ENCODE measurements around the gene SGK2. TPM values are rescaled to one million over a fixed set of nuclear protein-coding genes. Genes with fewer than 3 reads are reported as not detected.

Gene SGK2
- total RNA-seq, 1 experiment from 2014 or later: 0.90 TPM

- no peak for DNase-seq (ENCODE audit: low read depth, low spot score)
- H3K9me3 ChIP-seq (ENCODE audit: control insufficient read depth, insufficient read depth, low read depth, low read length): no peaks in the 10 kb centered on the region
- H3K4me3 ChIP-seq (ENCODE audit: low read depth in 2 of 2, low read length in 2 of 2): no peak overlapping the region
- CTCF ChIA-PET: no interaction called here
- BruUV-seq (replicated peaks): no TSS peak
- no peak overlapping the region for H3K27ac ChIP-seq (ENCODE audit: low read length)
- H3K27me3 ChIP-seq (ENCODE audit: control insufficient read depth, insufficient read depth, low read length): no peaks in the 10 kb centered on the region
- H3K4me1 ChIP-seq (ENCODE audit: control insufficient read depth, insufficient read depth, low read length): no peaks in the 10 kb centered on the region
- POLR2A ChIA-PET: no interaction called here
- intact Hi-C loops (cut with micrococcal nuclease; ENCODE audit: unreplicated experiment) (no loop called here), in situ Hi-C loops (cut with HindIII; ENCODE audit: low pct_unique_long_range_greater_than_20kb, low sequenced_read_pairs) (no loop called here)
- no peak for ATAC-seq
- TF ChIP-seq SIN3A (IDR thresholded peaks at IDR 0.05; ENCODE audit: borderline replicate concordance, insufficient read depth, low read depth, low read length): no peak
- TF ChIP-seq CTCF (IDR thresholded peaks at IDR 0.05): no peak
- no peak for TF ChIP-seq REST (IDR thresholded peaks at IDR 0.05; ENCODE audit: insufficient read depth in 1 of 2, low read depth in 2 of 2, low read length in 1 of 2)
- TF ChIP-seq TCF7L2 (IDR thresholded peaks at IDR 0.05; ENCODE audit: low read depth, low read length): no peak
- TF ChIP-seq POLR2AphosphoS5 (IDR thresholded peaks at IDR 0.05; ENCODE audit: low read depth, low read length): no peak
- no peaks in the 10 kb centered on the region for H3K36me3 ChIP-seq (ENCODE audit: control insufficient read depth, insufficient read depth, low read length)
Measured at GRCh38 chr20:43563991-43564390, 5.2 kb downstream of the SGK2 start.

GRCh38 chr20:43564455-43564854 is 5.6 kb downstream of the SGK2 start:
- TF ChIP-seq CTCF (IDR thresholded peaks at IDR 0.05): no peak
- no peak for TF ChIP-seq SIN3A (IDR thresholded peaks at IDR 0.05; ENCODE audit: borderline replicate concordance, insufficient read depth, low read depth, low read length)
- TF ChIP-seq REST (IDR thresholded peaks at IDR 0.05; ENCODE audit: insufficient read depth in 1 of 2, low read depth in 2 of 2, low read length in 1 of 2): no peak
- no peak for TF ChIP-seq POLR2AphosphoS5 (IDR thresholded peaks at IDR 0.05; ENCODE audit: low read depth, low read length)
- TF ChIP-seq TCF7L2 (IDR thresholded peaks at IDR 0.05; ENCODE audit: low read depth, low read length): no peak
- Histone ChIP-seq H3K36me3 (ENCODE audit: control insufficient read depth, insufficient read depth, low read length) (no peaks in the 10 kb centered on the region), H3K4me1 (ENCODE audit: control insufficient read depth, insufficient read depth, low read length) (no peaks in the 10 kb centered on the region), H3K9me3 (ENCODE audit: control insufficient read depth, insufficient read depth, low read depth, low read length) (no peaks in the 10 kb centered on the region), H3K27ac (ENCODE audit: low read length) (no peak overlapping the region), H3K27me3 (ENCODE audit: control insufficient read depth, insufficient read depth, low read length) (no peaks in the 10 kb centered on the region), H3K4me3 (ENCODE audit: low read depth in 2 of 2, low read length in 2 of 2) (no peak overlapping the region)
- intact Hi-C loops (cut with micrococcal nuclease; ENCODE audit: unreplicated experiment) (no loop called here), in situ Hi-C loops (cut with HindIII; ENCODE audit: low pct_unique_long_range_greater_than_20kb, low sequenced_read_pairs) (no loop called here)
- BruUV-seq (replicated peaks): no TSS peak
- ChIA-PET POLR2A (no interaction called here), CTCF (no interaction called here)
- ATAC-seq (no peak), DNase-seq (ENCODE audit: low read depth, low spot score) (no peak)
